GM19328 (cell line): Measurements from ENCODE around the gene TMEM134.
A peak's percentile ranks its signal among the peaks of the same experiment; 100 is the strongest.

Experiments
- ATAC-seq: cut with Tn5 transposase; IDR thresholded peaks from one replicate; pipeline ENCODE4 v1.9.1; 2021; ENCODE audit warnings: mild to moderate bottlenecking, moderate library complexity; ENCODE audit not compliant: unreplicated experiment

TMEM134 gene

DNA sequence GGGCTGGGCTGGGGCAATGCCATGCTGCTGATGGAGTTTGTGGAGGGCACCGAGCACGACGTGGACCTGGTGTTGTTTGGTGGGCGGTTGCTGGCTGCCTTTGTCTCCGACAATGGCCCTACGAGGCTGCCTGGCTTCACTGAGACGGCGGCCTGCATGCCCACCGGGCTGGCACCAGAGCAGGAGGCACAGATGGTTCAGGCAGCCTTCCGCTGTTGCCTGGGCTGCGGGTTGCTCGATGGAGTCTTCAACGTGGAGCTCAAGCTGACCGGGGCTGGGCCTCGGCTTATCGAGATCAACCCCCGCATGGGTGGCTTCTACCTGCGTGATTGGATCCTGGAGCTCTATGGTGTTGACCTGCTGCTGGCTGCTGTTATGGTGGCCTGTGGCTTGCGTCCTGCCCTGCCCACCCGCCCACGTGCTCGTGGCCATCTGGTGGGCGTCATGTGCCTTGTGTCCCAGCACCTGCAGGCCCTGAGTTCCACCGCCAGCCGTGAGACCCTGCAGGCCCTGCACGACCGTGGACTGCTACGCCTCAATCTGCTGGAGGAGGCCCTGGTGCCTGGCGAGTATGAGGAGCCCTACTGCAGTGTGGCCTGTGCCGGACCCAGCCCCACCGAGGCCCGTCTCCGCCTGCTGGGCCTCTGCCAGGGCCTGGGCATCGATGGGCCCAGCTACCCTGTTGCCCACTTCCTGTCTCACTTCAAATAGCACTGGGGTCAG is 45.0 kb downstream of the TMEM134 start:
- no peak for ATAC-seq

DNA sequence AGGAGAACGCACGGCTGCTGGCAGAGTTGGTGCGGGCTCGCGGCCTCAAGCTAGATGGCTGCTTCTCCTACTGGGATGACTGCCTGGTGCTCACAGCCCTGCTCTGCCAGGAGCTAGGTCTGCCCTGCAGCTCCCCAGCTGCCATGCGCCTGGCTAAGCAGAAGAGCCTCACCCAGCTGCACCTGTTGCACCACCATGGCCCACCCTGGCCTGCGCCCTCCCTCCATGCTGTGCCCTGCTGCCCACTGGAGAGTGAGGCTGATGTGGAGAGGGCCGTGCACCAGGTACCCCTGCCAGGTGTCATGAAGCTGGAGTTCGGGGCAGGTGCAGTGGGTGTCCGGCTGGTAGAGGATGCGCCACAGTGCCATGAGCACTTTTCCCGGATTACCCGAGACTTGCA is 45.6 kb downstream of the TMEM134 start:
- ATAC-seq, result no peak

DNA sequence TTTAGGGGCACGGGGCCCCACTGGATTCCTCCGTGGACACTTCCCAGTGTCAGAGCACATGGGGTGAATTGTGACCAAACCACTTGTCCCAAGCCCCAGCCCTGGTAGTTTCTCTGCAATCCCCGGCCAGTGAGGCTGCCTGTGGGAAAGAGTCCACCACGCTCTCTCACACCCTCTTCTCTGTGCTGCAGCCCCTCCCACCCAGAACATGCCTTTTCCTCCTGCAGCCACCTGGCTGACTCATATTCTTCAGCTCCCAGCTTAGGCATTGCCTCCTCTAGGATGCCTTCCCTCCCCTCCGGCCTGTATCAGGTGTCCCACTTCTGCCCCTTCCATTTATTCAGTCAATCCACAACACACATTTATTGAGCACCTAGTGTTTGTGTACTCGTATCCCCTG is 46.2 kb downstream of the TMEM134 start:
- ATAC-seq, result no peak

GRCh38 chr11:67421430-67422031 is 47.5 kb downstream of the TMEM134 start:
- no peak for ATAC-seq

DNA sequence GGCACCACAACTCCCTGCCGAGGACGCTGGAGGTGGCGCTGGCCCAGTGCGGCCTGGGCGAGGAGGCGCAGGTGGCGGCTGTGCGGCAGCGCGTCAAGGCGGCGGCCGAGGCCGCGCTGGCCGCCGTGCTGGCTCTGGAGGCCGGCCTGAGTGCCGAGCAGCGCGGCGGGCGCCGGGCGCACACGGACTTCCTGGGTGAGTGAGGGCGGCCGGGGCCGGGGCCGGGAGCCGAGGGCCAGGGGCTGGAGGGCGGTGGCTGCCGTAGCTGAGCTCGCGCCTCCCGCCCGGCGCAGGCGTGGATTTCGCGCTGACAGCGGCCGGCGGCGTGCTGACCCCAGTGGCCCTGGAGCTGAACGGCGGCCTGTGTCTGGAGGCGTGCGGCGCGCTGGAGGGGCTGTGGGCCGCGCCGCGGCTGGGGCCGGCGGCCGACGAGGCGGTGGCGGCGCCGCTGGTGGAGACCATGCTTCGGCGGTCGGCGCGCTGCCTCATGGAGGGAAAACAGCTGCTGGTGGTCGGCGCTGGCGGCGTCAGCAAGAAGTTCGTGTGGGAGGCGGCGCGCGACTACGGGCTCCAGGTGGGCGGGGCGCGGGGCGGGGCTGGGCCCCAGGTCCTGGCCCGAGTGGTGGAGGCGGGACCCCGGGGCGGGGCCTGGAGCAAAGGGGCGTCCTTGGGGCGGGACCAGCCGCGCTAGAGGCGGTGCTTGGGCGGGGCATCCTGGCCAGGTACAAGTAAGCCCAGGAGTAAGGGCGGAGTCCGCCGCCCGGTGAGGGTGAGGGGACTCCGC is 48.2 kb downstream of the TMEM134 start:
- peak; percentile 87 for ATAC-seq

DNA sequence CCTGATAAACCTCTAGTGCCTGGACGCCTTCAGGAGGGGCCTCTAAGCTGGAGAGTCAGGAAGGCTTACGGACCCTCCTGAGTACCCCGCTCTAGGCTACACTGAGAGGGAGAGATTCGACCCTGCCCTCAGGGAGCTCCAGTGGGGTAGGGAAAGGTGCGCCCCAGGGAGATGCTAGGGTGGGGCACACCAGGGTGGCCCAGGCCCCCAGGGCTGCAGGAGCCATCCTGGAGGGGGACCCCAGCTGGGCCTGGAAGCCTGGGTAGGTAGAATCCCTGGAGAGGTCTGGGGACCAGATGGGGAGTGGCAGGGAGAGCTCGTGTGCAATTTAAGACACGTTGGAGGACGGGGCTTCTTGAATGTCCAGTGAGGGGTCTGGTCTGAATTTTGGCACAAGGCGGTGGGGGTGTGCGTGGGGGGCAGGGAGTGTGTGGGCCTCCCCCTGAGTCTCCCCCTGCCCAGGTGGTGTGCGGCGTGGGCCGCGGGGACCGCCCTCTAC is 48.9 kb downstream of the TMEM134 start:
- no peak for ATAC-seq

- ATAC-seq, result no peak
Measured at GRCh38 chr11:67419325-67420049, 49.6 kb downstream of the TMEM134 start.

DNA sequence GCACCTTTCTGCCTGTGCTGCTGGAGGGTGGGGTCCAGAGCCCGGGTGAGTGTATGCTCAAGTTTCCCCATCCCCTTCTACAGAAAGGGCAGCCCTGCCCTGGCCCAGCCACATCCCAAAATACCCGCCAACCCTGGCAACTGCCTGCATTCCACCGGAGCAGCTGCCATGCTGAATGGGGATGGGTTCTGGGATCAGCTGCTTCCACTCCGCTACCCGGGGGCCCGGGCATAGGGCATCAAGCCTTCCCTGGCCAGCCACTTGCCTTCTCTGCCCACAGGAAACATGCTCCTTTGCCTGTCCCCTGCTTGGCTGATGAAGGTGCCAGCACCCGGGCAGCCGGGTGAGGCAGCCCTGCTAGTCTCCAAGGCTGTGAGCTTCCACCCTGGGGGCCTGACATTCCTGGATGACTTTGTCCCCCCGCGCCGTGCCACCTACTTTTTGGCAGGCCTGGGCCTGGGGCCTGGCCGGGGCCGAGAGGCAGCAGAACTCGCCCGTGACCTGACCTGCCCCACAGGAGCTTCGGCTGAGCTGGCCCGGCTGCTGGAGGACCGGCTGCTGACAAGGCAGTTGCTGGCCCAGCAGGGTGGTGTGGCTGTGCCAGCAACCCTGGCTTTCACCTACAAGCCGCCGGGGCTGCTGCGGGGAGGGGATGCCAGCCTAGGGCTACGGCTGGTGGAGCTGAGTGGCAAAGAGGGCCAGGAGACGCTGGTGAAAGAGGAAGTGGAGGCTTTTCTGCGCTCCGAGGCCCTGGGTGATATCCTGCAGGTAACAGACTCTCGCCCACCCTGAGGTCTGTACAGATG is 50.4 kb downstream of the TMEM134 start:
- ATAC-seq, result no peak

DNA sequence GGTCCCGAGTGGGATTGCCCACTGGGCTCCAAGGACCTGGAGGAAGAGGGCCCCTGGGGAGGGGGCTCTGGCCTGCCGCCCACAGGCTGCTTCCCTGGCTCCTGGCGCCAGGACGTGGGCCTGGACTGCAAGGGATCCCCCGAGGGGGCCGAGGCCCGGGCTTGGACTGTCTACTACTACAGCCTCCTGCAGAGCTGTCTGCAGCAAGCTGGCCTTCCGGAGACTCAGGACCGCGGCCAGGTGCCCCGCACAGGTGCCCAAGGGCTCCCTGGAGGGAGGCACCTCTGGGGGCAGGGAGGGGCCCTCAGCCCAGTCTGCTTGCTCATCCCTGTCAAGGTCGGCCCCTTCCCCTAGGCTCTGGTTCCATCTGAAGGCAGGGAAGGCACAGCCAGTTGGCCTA is 51.6 kb downstream of the TMEM134 start:
- no peak for ATAC-seq

GRCh38 chr11:67416416-67417335 is 52.4 kb downstream of the TMEM134 start:
- ATAC-seq, result no peak

DNA sequence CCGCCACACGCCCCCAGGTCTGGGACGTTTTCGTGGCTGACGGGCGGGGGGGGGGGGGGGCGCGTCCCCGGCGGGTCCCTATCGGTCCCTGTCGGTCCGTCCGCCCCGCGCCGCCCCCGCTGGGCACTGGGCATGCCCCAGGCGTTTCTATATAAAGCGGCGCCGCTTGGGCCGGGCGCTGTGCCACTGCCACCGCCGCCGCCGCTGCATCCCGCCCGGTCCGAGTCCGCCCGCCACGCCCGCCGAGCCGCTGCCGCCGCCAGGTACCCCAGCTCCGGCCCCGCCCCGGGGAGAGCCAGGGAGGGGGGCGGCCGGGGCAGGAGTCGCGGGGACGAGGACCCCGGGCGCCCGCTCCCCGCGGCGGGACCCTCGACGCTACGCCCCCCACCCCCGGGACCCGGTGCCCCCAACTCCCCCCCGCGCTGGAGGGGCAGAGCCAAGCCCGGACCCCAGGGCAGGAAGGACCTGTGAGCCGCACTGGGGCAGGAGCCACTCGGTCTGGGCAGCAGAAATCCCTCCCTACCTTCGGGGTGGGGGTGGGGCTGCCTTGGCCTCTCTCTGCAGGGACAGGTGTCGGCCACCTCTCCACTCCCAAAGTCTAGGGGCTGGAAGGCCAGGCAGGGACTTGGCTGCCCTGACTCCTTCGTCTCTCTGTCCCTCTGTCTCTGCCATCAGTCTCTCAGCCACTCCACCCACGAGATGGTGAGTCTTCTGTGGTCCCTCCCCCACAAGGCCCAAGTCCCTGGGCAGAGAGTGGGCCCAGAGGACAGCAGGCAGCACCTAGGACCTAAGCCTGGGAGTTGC is 53.3 kb downstream of the TMEM134 start, which contains the start of gene CARNS1:
Gene CARNS1, plus strand, starts transcription at position 178 of the 804 bp plus-strand sequence. Its CDS starts 522 bp downstream, at position 700.
- ATAC-seq, result no peak

- no peak for ATAC-seq
Measured at GRCh38 chr11:67413266-67413849, 55.7 kb downstream of the TMEM134 start.

DNA sequence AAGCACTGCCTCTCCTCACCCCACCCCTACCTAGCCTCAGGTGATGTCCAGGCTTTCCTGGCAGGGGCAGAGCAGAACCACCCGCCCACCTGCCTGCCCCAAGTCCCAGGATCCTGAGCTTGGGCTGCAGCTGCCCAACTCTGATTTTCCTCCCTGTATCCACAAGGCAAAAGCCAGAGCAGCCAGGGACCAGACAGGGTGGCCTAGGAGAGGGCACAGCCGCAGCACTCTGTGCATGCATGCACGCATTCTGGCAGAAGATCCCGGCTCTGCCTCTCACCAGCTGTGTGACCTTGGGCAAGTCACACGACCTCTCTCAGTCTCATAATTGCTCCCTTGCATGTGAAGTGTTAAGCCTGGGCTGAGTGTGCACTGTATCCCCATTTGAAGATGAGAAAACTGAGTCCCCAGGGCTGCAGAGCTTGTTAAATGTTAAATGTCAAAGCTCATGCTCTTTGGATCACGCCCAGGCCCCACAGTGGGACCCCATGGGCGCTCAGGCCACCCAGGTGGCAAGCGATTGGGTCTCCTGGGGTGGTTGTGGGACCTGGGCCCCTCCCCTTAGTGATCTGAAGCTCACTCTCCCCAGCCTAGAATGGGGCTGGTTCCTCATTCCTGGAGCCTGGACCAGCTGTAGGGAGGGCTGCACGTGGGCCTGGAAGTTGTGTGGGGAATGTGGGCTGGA is 56.4 kb downstream of the TMEM134 start:
- ATAC-seq, result no peak

DNA sequence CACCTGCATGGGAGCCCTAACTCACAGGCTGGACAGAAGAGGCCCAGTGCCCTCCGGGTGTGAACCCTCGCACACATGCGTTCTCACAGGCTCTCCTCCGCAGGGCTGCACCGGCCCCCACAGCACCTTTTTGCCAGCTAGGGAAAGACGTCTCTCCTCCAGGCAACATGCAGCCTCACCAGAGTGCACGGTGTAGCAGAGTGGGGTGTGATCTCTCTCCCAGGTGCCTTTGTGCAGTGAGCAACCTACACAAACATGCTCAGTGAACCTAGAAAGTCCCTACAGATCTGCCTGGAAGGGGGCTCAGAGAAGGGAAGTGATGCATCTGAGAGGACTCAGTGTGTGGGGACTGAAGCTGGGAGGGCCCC is 57.3 kb downstream of the TMEM134 start:
- no peak for ATAC-seq
